Endothelial cell of umbilical vein (primary cell): ENCODE measurements around the gene ZNF396. TPM values are rescaled to one million over a fixed set of nuclear protein-coding genes. Genes with fewer than 3 reads are reported as not detected.
A peak's percentile ranks its signal among the peaks of the same experiment; 100 is the strongest.

ENCODE experiments used
- BruUV-seq: library from RNA; stranded (reverse); fragments of 400-500 nt; replicated peaks from 2 replicates; lab custom pipeline; 2021; lab: Mats Ljungman, UMichigan
- CTCF ChIA-PET: fragments of 300-600, 350-600 bp; sonication (Branson Sonifier 250); formaldehyde crosslinking; loops from one replicate; lab custom pipeline; 2021; ENCODE audit warnings: antibody characterized with exemption, inconsistent platforms; lab: Charles Lee
- POLR2A ChIA-PET: fragments of 300-600, 350-600 bp; sonication (Branson Sonifier 250); formaldehyde crosslinking; loops from one replicate; lab custom pipeline; 2021; ENCODE audit warnings: antibody characterized with exemption, inconsistent platforms; lab: Charles Lee
- DNase-seq: peaks from one replicate; pipeline ENCODE4 v3.0.0-alpha.2; 2011; ENCODE audit warnings: low read depth, low spot score
- FAIRE-seq: peaks from 2 replicates; lab custom pipeline; 2011; peaks lifted over from hg19 to GRCh38; lab: Jason Lieb, UNC
- H2AFZ ChIP-seq: 2 replicates; pipeline ENCODE4 v1.6.0; 2012; ENCODE audit warnings: low read depth, low read length, control low read depth, inconsistent platforms
- H3K27ac ChIP-seq: 2 replicates; pipeline ENCODE4 v1.5.1; 2011; ENCODE audit warnings: low read depth, mild to moderate bottlenecking, control low read depth, low read length, moderate library complexity; ENCODE audit not compliant: insufficient read depth
- H3K27me3 ChIP-seq, 2 experiments: 2 replicates each; pipeline versions ENCODE4 v1.6.0 to v1.6.1; 2011; ENCODE audit warnings: low read length in 2 of 2, mixed read lengths in 1 of 2; ENCODE audit not compliant: control insufficient read depth in 2 of 2, insufficient read depth in 2 of 2
- H3K36me3 ChIP-seq, 2 experiments: 2 replicates in 1 of 2; 3 replicates in 1 of 2; pipeline ENCODE4 v1.5.1; 2011; ENCODE audit warnings: low read length in 2 of 2, mild to moderate bottlenecking in 1 of 2, moderate library complexity in 1 of 2; ENCODE audit not compliant: control insufficient read depth in 2 of 2, insufficient read depth in 2 of 2; ENCODE audit errors: extremely low read depth in 1 of 2
- H3K4me1 ChIP-seq: 3 replicates; pipeline ENCODE4 v1.5.1; 2011; ENCODE audit warnings: mild to moderate bottlenecking, low read length; ENCODE audit not compliant: control insufficient read depth, insufficient read depth; ENCODE audit errors: extremely low read depth
- H3K4me2 ChIP-seq: 2 replicates; pipeline ENCODE4 v1.6.1; 2011; ENCODE audit warnings: low read length, control low read depth, mixed read lengths; ENCODE audit not compliant: insufficient read depth
- H3K4me3 ChIP-seq, 3 experiments: fragments of 200-600 bp in 1 of 3; sonication (generic), shearing (Covaris generic) in 1 of 3; replicated peaks in 1 of 3; 2 replicates each; pipeline ENCODE4 v1.5.1; 2011 to 2016; ENCODE audit warnings: control low read depth in 3 of 3, low read length in 3 of 3, mild to moderate bottlenecking in 2 of 3, inconsistent platforms in 1 of 3, low read depth in 1 of 3, moderate library complexity in 1 of 3; ENCODE audit not compliant: insufficient read depth in 1 of 3
- H3K79me2 ChIP-seq: 2 replicates; pipeline ENCODE4 v1.6.0; 2012; ENCODE audit warnings: low read length, inconsistent platforms; ENCODE audit not compliant: control insufficient read depth, insufficient read depth
- H3K9ac ChIP-seq: replicated peaks from 2 replicates; pipeline ENCODE3; 2011; ENCODE audit warnings: low read length, control low read depth; ENCODE audit not compliant: insufficient read depth; ENCODE audit errors: extremely low read depth
- H3K9me1 ChIP-seq: replicated peaks from 3 replicates; pipeline ENCODE4 v1.6.0; 2011; ENCODE audit warnings: mild to moderate bottlenecking, low read length; ENCODE audit not compliant: control insufficient read depth, insufficient read depth; ENCODE audit errors: extremely low read depth
- H3K9me3 ChIP-seq: replicated peaks from 2 replicates; pipeline ENCODE4 v1.5.1; 2012; ENCODE audit warnings: low read length, inconsistent platforms; ENCODE audit not compliant: control insufficient read depth, insufficient read depth
- H4K20me1 ChIP-seq: replicated peaks from 2 replicates; pipeline ENCODE3; 2011; ENCODE audit warnings: mild to moderate bottlenecking, low read length; ENCODE audit not compliant: control insufficient read depth, insufficient read depth; ENCODE audit errors: extremely low read depth
- EZH2 ChIP-seq: IDR thresholded peaks from 2 replicates; pipeline ENCODE4 v1.6.1; 2012; ENCODE audit warnings: borderline replicate concordance, low read depth, mild to moderate bottlenecking, moderate library complexity, low read length, inconsistent platforms; ENCODE audit not compliant: severe bottlenecking
- FOS ChIP-seq: IDR thresholded peaks from 2 replicates; pipeline ENCODE4 v1.6.1; 2011; ENCODE audit warnings: mild to moderate bottlenecking, low read length, moderate library complexity, borderline replicate concordance; ENCODE audit not compliant: insufficient read depth
- GATA2 ChIP-seq: IDR thresholded peaks from 2 replicates; pipeline ENCODE4 v1.7.0; 2011; ENCODE audit warnings: low read depth, mild to moderate bottlenecking, moderate library complexity, mixed read lengths, low read length; ENCODE audit not compliant: insufficient read length, insufficient read depth
- dilution Hi-C: fragments of 300-500 bp; cut with MboI; formaldehyde crosslinking; loops from one replicate; pipeline ENCODE4 v1.15.0; 2019; ENCODE audit warnings: low sequenced_read_pairs; ENCODE audit not compliant: extremely low pct_ligation_motif_present
- intact Hi-C: fragments of 100-400 bp; cut with micrococcal nuclease; formaldehyde crosslinking; loops from one replicate; pipeline ENCODE4 v1.10.0; 2022
- polyA plus RNA-seq, 4 experiments: library from polyadenylated mRNA; depleted of rRNA in 3 of 4; stranded (reverse) in 3 of 4; unstranded in 1 of 4; fragments of >200 nt; gene quantifications; 2 replicates each; pipeline versions ENCODE4 v1.2.1 to v1.2.3, GENCODE V29; 2011 to 2012; ENCODE audit warnings: missing spikeins in 1 of 4
- total RNA-seq: library from RNA; stranded (reverse); gene quantifications from 2 replicates; pipeline ENCODE4 v1.2.3, GENCODE V29; 2021

ZNF396 gene
- total and polyA plus RNA-seq, 2 donors (not counting 3 experiments of a cell fraction or from before 2014, with no cell fraction given): 0.28 to 0.44 TPM

GRCh38 chr18:35322486-35323458 lies 54.4 kb downstream of the ZNF396 start:
- no peak for TF ChIP-seq EZH2
- TF ChIP-seq FOS: peak; percentile 39
- no peak for TF ChIP-seq GATA2
- DNase-seq (peak; percentile 29), FAIRE-seq (no peak)
- H3K9ac ChIP-seq: no peak overlapping the region
- no peaks in the 10 kb centered on the region for H3K27me3 ChIP-seq
- H3K27ac ChIP-seq: no peak overlapping the region
- dilution Hi-C loops (no loop called here), intact Hi-C loops (no loop called here)
- peak overlapping the region; percentile 27 for H2AFZ ChIP-seq
- BruUV-seq: no TSS peak
- no peaks in the 10 kb centered on the region for H3K36me3 ChIP-seq
- no peak overlapping the region for H3K4me3 ChIP-seq
- POLR2A ChIA-PET: no interaction called here
- no peak overlapping the region for H3K4me2 ChIP-seq
- no peaks in the 10 kb centered on the region for H3K79me2 ChIP-seq
- CTCF ChIA-PET: interaction anchor here (0.9 to 3.0 kb wide), 4 partner anchors 9 to 91 kb away, joined by 3 to 13 read pairs (median 6); no protein-coding TSS in a partner anchor
- H3K9me1 ChIP-seq: no peaks in the 10 kb centered on the region
- no peaks in the 10 kb centered on the region for H4K20me1 ChIP-seq
- peaks cover 7% of the 10 kb centered on the region for H3K4me1 ChIP-seq
- H3K9me3 ChIP-seq: no peaks in the 10 kb centered on the region

Other genes starting within 250 kb of the ZNF396 start
- gene ZNF397, start 136.3 kb downstream of the ZNF396 start, total RNA-seq: 5.1 and 5.5 TPM in 2 replicates
- gene ZNF397, start 136.3 kb downstream of the ZNF396 start, polyA plus RNA-seq: 1.1 and 1.5 TPM in 2 replicates
- gene ZSCAN30, start 87.1 kb downstream of the ZNF396 start, total RNA-seq: 14.6 and 18.0 TPM in 2 replicates
- gene ZSCAN30, start 87.1 kb downstream of the ZNF396 start, polyA plus RNA-seq: 5.9 and 6.7 TPM in 2 replicates
- 38.6 and 40.2 TPM in 2 replicates for gene ZNF24, start 32.9 kb downstream of the ZNF396 start, total RNA-seq
- gene ZNF24, start 32.9 kb downstream of the ZNF396 start, polyA plus RNA-seq: 7.0 and 10.3 TPM in 2 replicates
- gene INO80C, start 120.6 kb upstream of the ZNF396 start, total RNA-seq: 51.4 and 56.0 TPM in 2 replicates
- 41.4 and 43.4 TPM in 2 replicates for gene INO80C, start 120.6 kb upstream of the ZNF396 start, polyA plus RNA-seq
- gene GALNT1, start 204.4 kb upstream of the ZNF396 start, total RNA-seq: 337 and 360 TPM in 2 replicates
- 67.7 and 89.9 TPM in 2 replicates for gene GALNT1, start 204.4 kb upstream of the ZNF396 start, polyA plus RNA-seq